Activated CD8-positive, alpha-beta T cell treated with anti-CD3 and anti-CD28 coated beads for 36 hours (primary cell): ENCODE measurements around the gene TAS2R14. TPM values are rescaled to one million over a fixed set of nuclear protein-coding genes. Genes with fewer than 3 reads are reported as not detected.

ENCODE experiments used
- ATAC-seq: fragments of 200-7000 bp; cut with Tn5 transposase; one replicate; pipeline ENCODE4 v1.10.0; 2021; ENCODE audit warnings: mild to moderate bottlenecking, moderate library complexity
- CTCF ChIA-PET: fragments of 350-600 bp; sonication (Branson Sonifier 250); formaldehyde crosslinking; loops from one replicate; lab custom pipeline; 2021; ENCODE audit warnings: antibody characterized with exemption; lab: Charles Lee
- POLR2A ChIA-PET: fragments of 350-600 bp; sonication (Branson Sonifier 250); formaldehyde crosslinking; loops from one replicate; lab custom pipeline; 2021; ENCODE audit warnings: antibody characterized with exemption; lab: Charles Lee
- DNase-seq: peaks from one replicate; pipeline ENCODE4 v3.0.0-alpha.2; 2020
- H3K27ac Mint-ChIP-seq: one replicate; pipeline ENCODE4 v1.8.0; 2021; ENCODE audit warnings: mild to moderate bottlenecking, mixed read lengths
- H3K27me3 Mint-ChIP-seq: one replicate; pipeline ENCODE4 v1.8.0; 2021; ENCODE audit warnings: mixed read lengths
- H3K36me3 Mint-ChIP-seq: one replicate; pipeline ENCODE4 v1.8.0; 2021; ENCODE audit warnings: low read depth, mixed read lengths
- H3K4me1 Mint-ChIP-seq: one replicate; pipeline ENCODE4 v1.8.0; 2021; ENCODE audit warnings: low read depth, mixed read lengths
- H3K4me3 Mint-ChIP-seq: one replicate; pipeline ENCODE4 v1.8.0; 2021; ENCODE audit warnings: mild to moderate bottlenecking, moderate library complexity, mixed read lengths
- H3K9me3 Mint-ChIP-seq: one replicate; pipeline ENCODE4 v1.8.0; 2021; ENCODE audit warnings: mixed read lengths
- CTCF ChIP-seq: fragments of 200-600 bp; IDR thresholded peaks from one replicate; pipeline ENCODE4 v1.8.0; 2022; ENCODE audit warnings: antibody characterized with exemption, mild to moderate bottlenecking
- intact Hi-C: fragments of 100-400 bp; cut with micrococcal nuclease; formaldehyde crosslinking; loops from one replicate; pipeline ENCODE4 v1.10.0; 2022
- total RNA-seq, 2 experiments: library from RNA; stranded (reverse); gene quantifications; one replicate each; pipeline ENCODE4 v1.2.3, GENCODE V29; 2021

Gene TAS2R14
- total RNA-seq, 2 experiments from 2014 or later = 0.97 to 1.0 TPM

GRCh38 chr12:10919809-10920208, 19.3 kb downstream of the TAS2R14 start:
- intact Hi-C loops = no loop called here
- no peaks in the 10 kb centered on the region for H3K27me3 Mint-ChIP-seq
- no peak for TF ChIP-seq CTCF
- POLR2A ChIA-PET = no interaction called here
- CTCF ChIA-PET = no interaction called here
- no peaks in the 10 kb centered on the region for H3K36me3 Mint-ChIP-seq
- no peak overlapping the region for H3K27ac Mint-ChIP-seq
- ATAC-seq = no peak
- no peaks in the 10 kb centered on the region for H3K9me3 Mint-ChIP-seq
- H3K4me1 Mint-ChIP-seq = no peaks in the 10 kb centered on the region
- H3K4me3 Mint-ChIP-seq = no peak overlapping the region
- DNase-seq = no peak

- ChIA-PET POLR2A (no interaction called here), CTCF (no interaction called here)
- Mint-ChIP-seq H3K27me3 (no peaks in the 10 kb centered on the region), H3K4me1 (peaks cover 2% of the 10 kb centered on the region), H3K27ac (no peak overlapping the region), H3K9me3 (peaks cover 13% of the 10 kb centered on the region), H3K36me3 (peaks cover 6% of the 10 kb centered on the region), H3K4me3 (no peak overlapping the region)
- TF ChIP-seq CTCF = no peak
- DNase-seq = no peak
- ATAC-seq = no peak
- intact Hi-C loops = no loop called here
Observed at GRCh38 chr12:10910380-10910779, 28.7 kb downstream of the TAS2R14 start.

GRCh38 chr12:10909462-10909861, 29.6 kb downstream of the TAS2R14 start, which contains the start of gene TAS2R13:
TSS of gene TAS2R13 (minus strand) at chr12:10909562. CDS start at chr12:10909298, 264 bp downstream.
- Mint-ChIP-seq H3K27ac (no peak within 1 kb of the TSS), H3K9me3 (peaks cover 22% of the 10 kb centered on the region), H3K27me3 (no peaks in the 10 kb centered on the region), H3K4me3 (no peak within 1 kb of the TSS), H3K36me3 (peaks cover 14% of the 10 kb centered on the region), H3K4me1 (peaks cover 2% of the 10 kb centered on the region)
- ATAC-seq (no peak), DNase-seq (no peak)
- intact Hi-C loops = no loop called here
- TF ChIP-seq CTCF = no peak
- ChIA-PET POLR2A (no interaction called here), CTCF (no interaction called here)

GRCh38 chr12:10904686-10905085, 34.4 kb downstream of the TAS2R14 start:
- Mint-ChIP-seq H3K36me3 (peaks cover 19% of the 10 kb centered on the region), H3K27me3 (no peaks in the 10 kb centered on the region), H3K4me3 (no peak overlapping the region), H3K4me1 (peaks cover 2% of the 10 kb centered on the region), H3K27ac (no peak overlapping the region), H3K9me3 (peaks cover 42% of the 10 kb centered on the region)
- intact Hi-C loops = no loop called here
- no peak for TF ChIP-seq CTCF
- no peak for DNase-seq
- ChIA-PET POLR2A (interaction anchor here (0.6 kb wide), 1 partner anchor 89 kb away, joined by 4 read pairs; no protein-coding TSS in a partner anchor), CTCF (no interaction called here)
- ATAC-seq = no peak

GRCh38 chr12:10901427-10901826, 37.6 kb downstream of the TAS2R14 start:
- Mint-ChIP-seq H3K4me3 (no peak overlapping the region), H3K4me1 (no peaks in the 10 kb centered on the region), H3K27me3 (no peaks in the 10 kb centered on the region), H3K36me3 (peaks cover 17% of the 10 kb centered on the region), H3K9me3 (peaks cover 33% of the 10 kb centered on the region), H3K27ac (no peak overlapping the region)
- DNase-seq (no peak), ATAC-seq (no peak)
- no peak for TF ChIP-seq CTCF
- POLR2A ChIA-PET = no interaction called here
- intact Hi-C loops = no loop called here
- CTCF ChIA-PET = no interaction called here
